Airway epithelial cell (primary cell): Measurements from ENCODE around the gene PPP1R3C. TPM values are rescaled to one million over a fixed set of nuclear protein-coding genes. Genes with fewer than 3 reads are reported as not detected.

Source experiments
- total RNA-seq: library from RNA; depleted of rRNA; stranded (reverse); fragments of >200 nt; gene quantifications from 2 replicates; pipeline ENCODE4 v1.2.3, GENCODE V29; 2015

PPP1R3C gene
- total RNA-seq, result 4.4 and 6.7 TPM in 2 replicates

DNA sequence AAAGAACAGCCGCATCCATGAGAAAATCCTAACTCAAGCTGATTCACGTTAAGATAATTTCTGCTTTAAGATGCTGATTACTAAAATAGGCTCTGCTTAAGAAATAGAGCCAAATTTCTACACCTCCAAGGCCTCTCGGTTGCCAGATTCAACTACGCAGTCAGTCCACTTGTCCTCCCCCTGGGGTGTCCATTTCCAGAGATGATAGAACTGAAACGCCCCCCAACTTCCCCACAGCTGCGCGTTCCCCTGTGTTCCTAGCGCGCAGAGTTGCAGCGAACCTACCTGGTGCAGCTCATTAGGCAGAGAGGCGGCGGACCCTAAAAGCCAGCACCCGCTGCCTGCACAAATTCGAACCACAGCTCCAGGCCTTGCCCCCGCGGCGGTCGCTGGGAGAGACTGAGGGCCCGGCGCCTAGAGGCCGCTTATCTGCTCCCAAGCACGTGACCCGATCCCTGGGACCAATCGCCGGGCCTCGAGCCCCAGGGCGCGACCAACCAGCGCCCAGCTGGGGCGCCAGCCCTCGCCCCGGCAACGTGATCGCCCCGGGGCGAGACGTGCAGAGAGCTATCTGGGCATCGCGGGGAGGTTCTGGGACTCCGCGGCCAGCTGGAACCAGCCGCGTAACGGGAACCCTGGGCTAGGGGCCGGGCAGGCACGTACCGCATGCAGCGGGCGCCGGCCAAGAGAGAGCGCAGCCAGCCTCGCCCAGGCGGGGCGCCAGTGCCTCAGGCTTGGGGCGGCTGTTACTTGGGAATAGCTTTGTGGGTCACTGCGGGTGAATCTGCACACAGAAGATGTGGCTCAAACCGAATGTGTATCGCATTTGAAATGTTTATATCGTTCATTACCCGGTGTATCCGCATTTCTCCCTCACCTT, at the start of gene PPP1R3C:
PPP1R3C (minus strand) TSS at position 401 of the 880 bp plus-strand sequence; CDS start at position 299, 102 bp downstream.

Other genes with a start within 250 kb of the PPP1R3C start
- gene HECTD2, start 222.7 kb downstream of the PPP1R3C start, total RNA-seq, result 2.6 and 3.0 TPM in 2 replicates
- 22.8 and 28.9 TPM in 2 replicates for gene TNKS2, start 165.4 kb upstream of the PPP1R3C start, total RNA-seq